Motor neuron (in vitro differentiated cells): Measurements from ENCODE around the gene SLC35F1. TPM values are rescaled to one million over a fixed set of nuclear protein-coding genes. Genes with fewer than 3 reads are reported as not detected.
"Not testable (repeated sequence)": the region's sequence is repeated elsewhere in the genome, so short reads cannot be mapped to it uniquely, and the experiment has no call there.

Experiments used
- ATAC-seq, 8 experiments: fragments of 200-7000 bp; cut with Tn5 transposase; replicated peaks in 6 of 8; 2 replicates each; pipeline ENCODE4 v1.8.0; 2021; ENCODE audit warnings: mild to moderate bottlenecking in 8 of 8, moderate library complexity in 8 of 8
- H3K27ac ChIP-seq, 2 donors: fragments of 250-450 bp; sonication (Bioruptor Pico); 2 replicates each; pipeline ENCODE4 v1.9.0; 2021; ENCODE audit warnings: antibody characterized with exemption in 2 of 2, mild to moderate bottlenecking in 2 of 2, moderate library complexity in 1 of 2
- H3K4me1 ChIP-seq, 2 donors: fragments of 250-450 bp; sonication (Bioruptor Pico); replicated peaks in 1 of 2; 2 replicates each; pipeline ENCODE4 v1.6.1; 2021; ENCODE audit warnings: antibody characterized with exemption in 2 of 2, mild to moderate bottlenecking in 2 of 2, moderate library complexity in 1 of 2
- H3K4me3 ChIP-seq, 5 donors: fragments of 250-450 bp; sonication (Bioruptor Pico); 2 replicates each; pipeline ENCODE4 v1.9.0; 2021; ENCODE audit warnings: antibody characterized with exemption in 5 of 5, mild to moderate bottlenecking in 5 of 5, moderate library complexity in 4 of 5
- WGBS, 10 experiments: fragments of 450-650 bp; shearing (Covaris generic); methylation state at CpG; one replicate each; pipeline ENCODE4 v1.0.0; 2022; 5-methylcytosine and 5-hydroxymethylcytosine counted together
- in situ Hi-C, 9 experiments: fragments of 400-800 bp; cut with MboI; loops; one replicate each; pipeline ENCODE4 v1.15.0; 2021; ENCODE audit warnings: low sequenced_read_pairs in 9 of 9, low pct_unique_long_range_greater_than_20kb in 2 of 9; ENCODE audit not compliant: unreplicated experiment in 9 of 9
- total RNA-seq, 8 experiments: library from RNA; unstranded; fragments of 300-600 nt; gene quantifications; 2 replicates each; pipeline versions ENCODE4 v1.2.3 to v1.2.4, GENCODE V29; 2022

The SLC35F1 gene
- total RNA-seq, 8 experiments from 2014 or later: 0.15 to 39.4 (median 30.9) TPM; not detected in 1

DNA sequence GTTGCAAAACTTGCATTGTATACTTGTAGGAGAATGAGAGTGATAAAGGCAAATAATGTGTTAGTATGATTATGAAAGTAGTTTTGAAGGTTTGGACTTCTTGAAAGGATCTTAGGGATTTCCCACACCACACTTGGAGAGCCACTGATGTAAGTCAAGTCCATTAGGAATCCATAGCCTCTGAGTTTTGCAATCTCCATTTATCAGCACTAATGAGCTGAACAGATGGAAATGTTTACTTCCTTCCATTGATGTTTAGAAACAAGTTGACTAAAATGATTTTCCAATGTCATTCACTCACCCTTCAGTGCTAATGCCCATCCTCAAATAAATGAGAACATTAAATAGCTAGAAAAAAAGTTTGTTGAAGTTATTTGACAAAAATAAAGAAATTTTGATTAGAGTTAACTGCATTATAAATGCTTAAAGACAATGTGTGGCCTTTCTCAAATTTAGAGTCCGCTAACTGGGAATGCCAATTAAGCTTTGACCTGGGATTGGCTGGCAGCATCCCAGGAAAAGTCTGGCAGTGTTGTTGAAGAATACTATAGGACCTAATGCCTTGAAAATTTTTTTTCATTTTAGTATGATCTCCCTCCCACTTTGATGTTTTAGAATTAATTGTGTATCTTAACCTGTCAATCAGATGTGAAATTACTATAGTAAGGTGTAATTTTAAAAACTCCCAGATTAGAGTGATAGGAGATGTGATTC lies 68.0 kb downstream of the SLC35F1 start:
- Histone ChIP-seq H3K27ac (no peak overlapping the region), H3K4me1 (peaks cover 2 to 3% of the 10 kb centered on the region in 2 donors), H3K4me3 (no peak overlapping the region)
- no peak for ATAC-seq
- 0 to 100% (median 50%) methylated on average over 1 of the region's 1 CpG; no CpG with 5 or more reads in 3 of the 10 experiments for WGBS, 10 experiments
- in situ Hi-C loops: loop anchor here in 2 of 9 experiments (10.0 to 25.0 kb wide), 2 partner anchors 280 to 287 kb away; no protein-coding TSS in a partner anchor

DNA sequence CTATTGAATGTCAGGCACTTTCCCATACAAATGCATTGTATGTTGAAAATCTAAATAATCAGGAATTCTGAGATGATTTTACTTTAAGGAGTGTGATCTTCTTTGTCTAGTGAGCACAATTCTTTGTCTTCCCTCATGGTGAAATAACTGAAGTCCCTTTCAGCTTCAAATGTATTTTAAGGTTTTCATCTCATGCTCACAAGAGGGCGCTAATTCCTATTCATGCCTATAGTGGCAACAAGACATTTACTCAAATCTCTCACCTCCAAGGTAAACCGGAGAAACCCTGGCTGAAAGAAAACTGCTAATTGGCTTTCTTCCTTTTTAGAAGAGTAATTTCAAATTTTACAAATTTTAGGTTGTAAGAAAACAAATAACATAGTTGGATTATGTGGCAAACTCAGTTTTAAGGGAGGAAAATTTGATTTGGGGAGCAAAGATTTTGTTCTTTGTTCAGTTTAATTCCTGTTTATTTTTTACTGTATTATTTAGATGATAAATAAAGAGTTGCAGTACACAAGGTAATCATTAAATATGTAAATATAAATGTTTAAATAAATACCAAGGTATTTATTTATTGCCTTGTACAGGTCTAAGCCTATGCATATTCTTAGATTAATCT lies 69.1 kb downstream of the SLC35F1 start:
- peak in 4 of 8 experiments; percentile 36 to 50 (median 42) for ATAC-seq
- Histone ChIP-seq H3K4me1 (peaks cover 2 to 3% of the 10 kb centered on the region in 2 donors), H3K27ac (no peak overlapping the region), H3K4me3 (no peak overlapping the region)
- in situ Hi-C loops: loop anchor here in 1 of 9 experiments (10.0 kb wide), 1 partner anchor 279 kb away; no protein-coding TSS in a partner anchor
- 0 to 25% (median 10%) methylated on average over 1 to 2 of the region's 2 CpGs; no CpG with 5 or more reads in 1 of the 10 experiments for WGBS, 10 experiments

DNA sequence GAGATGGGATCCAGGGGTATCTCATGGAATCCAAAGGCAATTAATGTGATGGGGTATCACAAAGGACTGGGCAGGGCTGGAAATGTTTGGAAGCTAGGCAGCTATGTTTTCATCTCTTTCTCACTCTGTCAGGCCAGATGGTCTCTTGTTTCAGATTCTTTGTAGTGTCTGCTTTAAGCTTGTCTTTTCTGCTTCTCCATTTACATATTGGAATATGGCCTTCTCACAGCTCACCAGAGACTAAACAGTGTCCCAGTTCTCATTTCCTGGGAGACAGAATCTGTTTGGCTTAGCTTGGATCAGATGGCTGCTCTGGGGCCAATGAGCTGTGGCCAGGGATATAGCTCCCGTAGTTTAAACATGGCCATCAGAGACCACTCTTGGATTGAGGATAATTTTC lies 78.9 kb downstream of the SLC35F1 start:
- 0 to 86% (median 63%) methylated on average over 1 of the region's 1 CpG; no CpG with 5 or more reads in 3 of the 10 experiments for WGBS, 10 experiments
- ATAC-seq: peak in 7 of 8 experiments; percentile 74 to 96 (median 93)
- in situ Hi-C loops: no loop called here

DNA sequence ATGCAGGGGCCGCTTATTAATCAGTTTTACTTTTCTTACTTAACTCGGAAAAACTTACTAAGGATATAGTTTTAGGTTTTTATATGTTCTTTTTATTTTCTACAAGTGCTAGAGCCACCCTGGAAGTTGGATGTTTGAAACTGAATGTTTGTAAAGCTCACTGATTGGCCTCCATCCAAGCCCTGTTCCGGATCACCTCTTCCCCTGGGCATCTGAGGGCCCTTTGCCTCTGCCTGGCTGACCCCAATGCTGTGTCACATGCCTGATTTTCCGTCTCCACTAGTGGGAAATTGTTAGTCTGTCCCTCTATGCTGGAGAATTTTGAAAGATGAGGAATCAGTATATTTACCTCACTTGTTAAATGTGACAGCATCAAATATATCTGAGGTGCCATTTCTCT lies 79.3 kb downstream of the SLC35F1 start:
- 38 to 100% (median 82%) methylated on average over 1 to 4 of the region's 4 CpGs; no CpG with 5 or more reads in 1 of the 10 experiments for WGBS, 10 experiments
- Histone ChIP-seq H3K4me3 (no peak overlapping the region), H3K4me1 (peaks cover 0 to 7% of the 10 kb centered on the region in 2 donors), H3K27ac (peak overlapping the region in 1 of 2 donors; percentile 4)
- in situ Hi-C loops: no loop called here
- ATAC-seq: no peak

More for the DNA sequence above, 78.9 kb downstream of the SLC35F1 start:
- H3K4me3 ChIP-seq: no peak overlapping the region
- peaks cover 0 to 7% of the 10 kb centered on the region in 2 donors for H3K4me1 ChIP-seq
- peak overlapping the region in 1 of 2 donors; percentile 4 for H3K27ac ChIP-seq

DNA sequence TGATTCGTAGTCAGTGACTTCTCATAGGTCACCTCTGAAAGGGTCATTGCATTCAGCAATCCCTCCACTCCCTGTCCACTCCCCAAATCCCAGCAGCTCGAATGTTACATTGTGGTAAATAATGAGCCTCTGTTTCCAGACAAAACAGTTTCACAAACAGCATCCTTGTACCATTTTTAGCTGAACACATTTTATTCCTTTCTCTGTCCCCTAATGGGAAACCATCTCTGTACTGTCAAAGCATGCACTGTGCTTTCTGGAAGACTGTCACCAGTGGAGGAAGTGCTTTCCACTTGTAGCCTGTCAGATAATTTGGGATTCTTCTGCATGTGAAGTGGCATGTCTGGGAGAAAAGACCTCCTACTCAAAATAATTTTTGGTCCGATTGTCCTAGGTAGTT lies 82.0 kb downstream of the SLC35F1 start:
- ATAC-seq: no peak
- in situ Hi-C loops: no loop called here
- no peak overlapping the region for H3K4me3 ChIP-seq
- H3K27ac ChIP-seq: no peak overlapping the region
- WGBS, 10 experiments: 14 to 100% (median 92%) methylated on average over 1 to 3 of the region's 3 CpGs; no CpG with 5 or more reads in 2 of the 10 experiments
- peaks cover 0 to 7% of the 10 kb centered on the region in 2 donors for H3K4me1 ChIP-seq

DNA sequence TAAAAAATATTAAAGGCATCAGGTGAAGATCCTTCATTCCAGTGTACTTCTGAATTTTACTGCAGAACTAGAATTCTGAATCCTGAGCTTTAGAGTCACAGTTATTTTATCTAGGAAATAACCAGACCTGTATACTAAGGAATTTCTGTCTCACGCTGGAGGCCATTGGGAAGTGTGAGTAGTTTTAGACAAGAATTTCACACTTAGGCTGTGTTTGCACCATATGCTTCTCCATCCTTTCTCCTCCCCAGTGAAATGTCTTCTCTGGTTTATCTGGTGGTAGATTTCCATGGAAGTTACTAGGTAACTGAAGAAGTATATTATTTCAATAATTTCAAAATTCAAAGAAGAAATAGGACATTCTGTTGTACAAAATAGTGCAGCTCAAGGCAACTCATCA lies 83.1 kb downstream of the SLC35F1 start:
- 0 to 100% (median 50%) methylated on average over 1 of the region's 1 CpG; no CpG with 5 or more reads in 3 of the 10 experiments for WGBS, 10 experiments
- no peak overlapping the region for H3K27ac ChIP-seq
- H3K4me1 ChIP-seq: peaks cover 0 to 7% of the 10 kb centered on the region in 2 donors
- no peak overlapping the region for H3K4me3 ChIP-seq
- ATAC-seq: no peak
- in situ Hi-C loops: no loop called here

DNA sequence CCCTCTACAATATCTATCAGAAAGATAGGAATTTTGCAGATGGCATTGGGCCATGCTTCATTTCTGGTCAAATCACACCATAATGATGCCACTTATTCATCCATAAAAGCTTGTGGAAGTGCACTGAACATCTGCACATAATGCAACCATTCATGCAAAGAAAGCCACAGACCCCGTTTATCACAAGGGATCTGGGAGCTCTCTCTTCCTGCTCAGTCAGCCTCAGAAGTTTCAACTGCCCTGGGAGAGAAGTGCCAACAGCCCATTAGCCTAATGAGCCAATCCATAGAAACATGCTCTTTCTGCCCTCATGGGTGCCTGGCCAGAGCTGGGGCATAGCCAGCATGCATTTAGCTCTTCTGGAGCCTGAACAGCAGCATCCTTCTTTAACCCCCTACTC lies 85.8 kb downstream of the SLC35F1 start:
- no peak overlapping the region for H3K4me3 ChIP-seq
- 0 to 75% (median 60%) methylated on average over 1 of the region's 1 CpG; no CpG with 5 or more reads in 6 of the 10 experiments for WGBS, 10 experiments
- no peak overlapping the region for H3K27ac ChIP-seq
- no peak for ATAC-seq
- H3K4me1 ChIP-seq: no peaks in the 10 kb centered on the region
- in situ Hi-C loops: no loop called here

DNA sequence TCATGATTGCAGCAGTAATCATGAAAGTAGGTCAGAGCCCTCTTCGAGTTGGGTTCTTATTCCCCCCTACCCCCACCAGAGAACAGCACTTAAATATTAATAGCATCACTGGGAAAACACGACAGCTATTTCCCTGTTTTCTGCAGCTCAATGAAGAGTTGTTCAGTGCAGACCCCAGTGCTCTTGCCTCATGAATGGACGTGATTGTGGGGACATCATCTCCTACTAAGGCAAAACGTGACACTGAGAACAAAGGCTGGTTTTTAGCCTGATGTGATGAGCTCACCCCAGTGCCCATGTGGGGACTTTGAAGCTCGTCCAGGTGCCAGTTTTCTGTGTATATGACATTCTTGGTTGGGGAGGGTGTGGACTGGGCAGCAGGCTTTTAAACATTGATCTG lies 105.9 kb downstream of the SLC35F1 start:
- WGBS, 10 experiments: 0 to 89% (median 47%) methylated on average over 1 to 5 of the region's 5 CpGs; no CpG with 5 or more reads in 2 of the 10 experiments
- H3K27ac ChIP-seq: no peak overlapping the region
- in situ Hi-C loops: no loop called here
- no peak overlapping the region for H3K4me3 ChIP-seq
- no peak for ATAC-seq
- peaks cover 0 to 7% of the 10 kb centered on the region in 2 donors for H3K4me1 ChIP-seq

DNA sequence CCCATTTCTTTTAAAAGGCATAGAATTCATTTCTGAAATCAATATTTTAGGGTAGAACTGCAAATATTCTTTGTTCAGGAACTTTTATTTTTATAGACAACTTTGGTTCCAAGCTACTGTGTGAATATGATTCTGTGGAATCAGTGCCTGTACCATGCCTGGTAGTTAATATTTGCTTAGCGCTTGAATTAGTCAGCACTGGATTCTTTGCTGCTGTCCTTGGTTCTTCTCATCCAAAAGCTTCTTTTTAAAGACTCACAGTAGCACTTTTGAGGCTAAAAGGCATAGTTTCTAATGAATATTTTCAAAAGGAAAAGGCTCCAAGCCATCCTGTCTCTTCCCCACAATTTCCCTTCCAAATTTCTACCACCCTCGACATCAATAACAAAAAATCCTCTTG lies 109.5 kb downstream of the SLC35F1 start:
- H3K27ac ChIP-seq: no peak overlapping the region
- H3K4me1 ChIP-seq: peaks cover 0 to 7% of the 10 kb centered on the region in 2 donors
- in situ Hi-C loops: no loop called here
- ATAC-seq: peak in 1 of 8 experiments; percentile 75
- WGBS, 10 experiments: 25 to 100% (median 75%) methylated on average over 1 to 2 of the region's 2 CpGs; no CpG with 5 or more reads in 2 of the 10 experiments
- no peak overlapping the region for H3K4me3 ChIP-seq

DNA sequence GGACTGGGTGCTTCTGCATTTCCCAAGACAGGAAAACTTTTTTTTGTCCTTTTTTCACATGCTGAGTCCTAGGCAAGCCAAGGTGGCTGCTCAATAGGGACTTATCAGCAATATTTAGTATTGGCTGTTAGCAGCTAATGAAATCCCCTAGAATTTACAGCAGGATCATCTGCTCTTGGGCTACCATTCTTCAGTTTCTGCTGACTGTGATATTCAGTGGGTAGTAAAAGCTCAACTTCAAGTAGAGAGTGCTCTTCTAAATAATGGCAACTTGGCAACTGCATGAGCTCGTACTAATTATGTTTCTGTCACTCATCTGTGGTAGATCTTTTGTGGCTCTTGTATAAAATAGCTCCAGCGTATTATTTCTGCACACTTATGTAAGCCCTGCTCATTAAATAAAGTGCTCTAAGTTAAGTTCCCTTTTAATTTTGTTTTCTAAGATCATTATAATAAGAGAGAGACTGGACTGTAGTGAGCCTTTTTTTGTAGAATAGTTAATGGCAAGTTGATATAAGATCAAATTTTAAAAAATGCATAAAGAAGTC lies 110.3 kb downstream of the SLC35F1 start:
- Histone ChIP-seq H3K4me3 (no peak overlapping the region), H3K4me1 (peaks cover 0 to 7% of the 10 kb centered on the region in 2 donors), H3K27ac (no peak overlapping the region)
- in situ Hi-C loops: no loop called here
- 0 to 100% (median 43%) methylated on average over 1 to 2 of the region's 2 CpGs; no CpG with 5 or more reads in 1 of the 10 experiments for WGBS, 10 experiments
- peak in 1 of 8 experiments; percentile 17 for ATAC-seq

DNA sequence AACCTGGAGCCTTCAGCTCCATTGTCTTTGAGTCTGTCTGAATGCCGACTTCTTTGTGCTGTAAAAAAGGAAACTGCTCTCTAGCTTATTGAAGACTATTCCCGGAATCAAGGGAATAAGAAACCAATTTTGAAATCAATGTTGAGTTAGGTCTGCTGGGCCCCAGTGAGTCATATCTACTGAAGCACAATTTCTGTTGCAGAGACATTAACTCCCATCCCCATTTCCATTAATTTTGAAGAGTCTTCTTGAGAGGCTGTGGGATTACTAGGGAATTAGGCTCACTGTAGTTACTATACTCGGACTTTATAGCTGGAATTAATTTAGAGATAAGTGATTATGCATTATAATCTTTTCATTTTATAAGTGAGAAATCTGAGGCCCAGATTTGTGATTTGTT lies 116.7 kb downstream of the SLC35F1 start:
- WGBS, 10 experiments: 0 to 100% (median 86%) methylated on average over 1 to 3 of the region's 3 CpGs
- Histone ChIP-seq H3K27ac (no peak overlapping the region), H3K4me3 (no peak overlapping the region), H3K4me1 (no peaks in the 10 kb centered on the region)
- in situ Hi-C loops: no loop called here
- ATAC-seq: peak in 2 of 8 experiments; percentile 28 to 36

DNA sequence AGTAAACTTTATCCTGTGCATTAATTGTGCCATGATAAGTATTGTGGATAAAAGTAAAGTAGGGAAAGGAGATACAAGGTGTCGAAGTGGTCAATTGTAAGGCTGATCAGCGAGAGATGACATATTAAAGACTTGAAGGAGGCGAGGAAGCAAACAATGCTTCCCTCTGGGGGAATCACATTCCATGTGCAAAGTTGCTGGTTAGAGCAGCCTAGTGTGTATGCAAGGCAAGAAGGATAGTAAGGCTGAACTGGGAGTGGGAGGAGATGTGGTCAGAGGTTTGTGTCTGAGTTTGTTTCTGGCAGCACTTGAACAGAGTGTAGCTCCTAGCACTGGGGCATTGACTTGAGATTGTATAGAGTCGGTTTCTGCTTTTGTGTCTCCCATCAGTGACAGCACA lies 122.9 kb downstream of the SLC35F1 start:
- H3K4me1 ChIP-seq: peaks cover 0 to 2% of the 10 kb centered on the region in 2 donors
- no peak overlapping the region for H3K4me3 ChIP-seq
- in situ Hi-C loops: no loop called here
- 0 to 95% (median 72%) methylated on average over 1 to 4 of the region's 4 CpGs; no CpG with 5 or more reads in 1 of the 10 experiments for WGBS, 10 experiments
- no peak overlapping the region for H3K27ac ChIP-seq
- ATAC-seq: no peak

DNA sequence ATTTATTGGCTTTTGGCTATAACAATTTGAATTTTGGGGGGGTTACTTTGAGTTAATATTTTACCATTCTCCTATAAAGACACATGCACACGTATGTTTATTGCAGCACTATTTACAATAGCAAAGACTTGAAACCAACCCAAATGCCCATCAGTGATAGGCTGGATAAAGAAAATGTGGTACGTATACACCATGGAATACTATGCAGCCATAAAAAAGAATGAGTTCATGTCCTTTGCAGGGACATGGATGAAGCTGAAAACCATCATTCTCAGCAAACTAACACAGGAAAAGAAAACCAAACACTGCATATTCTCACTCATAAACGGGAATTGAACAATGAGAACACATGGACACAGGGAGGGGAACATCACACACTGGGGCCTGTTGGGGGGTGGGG lies 130.4 kb downstream of the SLC35F1 start:
- 0 to 100% (median 37%) methylated on average over 1 to 2 of the region's 3 CpGs; no CpG with 5 or more reads in 4 of the 10 experiments for WGBS, 10 experiments
- ATAC-seq, H3K4me1 ChIP-seq, H3K4me3 ChIP-seq, H3K27ac ChIP-seq, in situ Hi-C loops: not testable (repeated sequence)
